Right renal pelvis (tissue), 4 donors: ENCODE measurements around the gene SAG. TPM values are rescaled to one million over a fixed set of nuclear protein-coding genes. Genes with fewer than 3 reads are reported as not detected.

Experiments used
- polyA plus RNA-seq, 4 donors: library from polyadenylated mRNA; unstranded; fragments of 120-200 nt; gene quantifications; one replicate each; pipeline ENCODE4 v1.2.1, GENCODE V29; 2013; ENCODE audit not compliant: insufficient read length in 4 of 4

Gene SAG
- polyA plus RNA-seq, 4 donors, result 0.07 to 0.10 (median 0.08) TPM

Other genes with a start within 250 kb of the SAG start
- gene INPP5D, start 247.5 kb upstream of the SAG start, polyA plus RNA-seq, result 10 to 100 TPM in 1 of 4 donors, 1 to 10 TPM in 3; 5.4 to 10.7 (median 6.9) TPM
- 10 to 100 TPM; 21.6 to 24.4 (median 23.0) TPM for gene ATG16L1, start 56.1 kb upstream of the SAG start, polyA plus RNA-seq
- 10 to 100 TPM; 22.8 to 27.3 (median 23.9) TPM for gene DGKD, start 46.7 kb downstream of the SAG start, polyA plus RNA-seq